Panc1 (cell line): ENCODE data around the gene PEAR1. TPM values are rescaled to one million over a fixed set of nuclear protein-coding genes. Genes with fewer than 3 reads are reported as not detected.
A peak's percentile ranks its signal among the peaks of the same experiment; 100 is the strongest.

ENCODE experiments used
- ATAC-seq: fragments of 200-7000 bp; cut with Tn5 transposase; 2 replicates; pipeline ENCODE4 v1.9.1; 2020; ENCODE audit warnings: mild to moderate bottlenecking, moderate library complexity
- BruUV-seq: library from RNA; stranded (reverse); fragments of 400-500 nt; replicated peaks from 2 replicates; lab custom pipeline; 2021; lab: Mats Ljungman, UMichigan
- CTCF ChIA-PET: fragments of 300-600 bp; sonication (Branson Sonifier 250); formaldehyde crosslinking; loops from one replicate; lab custom pipeline; 2022; ENCODE audit warnings: antibody characterized with exemption; lab: Charles Lee
- POLR2A ChIA-PET: fragments of 300-600 bp; sonication (Branson Sonifier 250); formaldehyde crosslinking; loops from one replicate; lab custom pipeline; 2022; ENCODE audit warnings: antibody characterized with exemption; lab: Charles Lee
- DNase-seq: peaks from one replicate; pipeline ENCODE4 v3.0.0-alpha.2; 2010; ENCODE audit warnings: low read depth, low spot score
- H3K27ac ChIP-seq: 2 replicates; pipeline ENCODE4 v1.5.1; 2011; ENCODE audit warnings: mild to moderate bottlenecking, low read length, inconsistent platforms
- H3K27me3 ChIP-seq: fragments of 200-500 bp; sonication (Bioruptor generic); 2 replicates; pipeline ENCODE4 v1.6.0; 2014; ENCODE audit warnings: low read length, inconsistent platforms; ENCODE audit not compliant: control insufficient read depth, insufficient read depth
- H3K36me3 ChIP-seq: fragments of 200-500 bp; sonication (Bioruptor generic); 2 replicates; pipeline ENCODE4 v1.5.1; 2014; ENCODE audit warnings: inconsistent platforms, mild to moderate bottlenecking, low read length, moderate library complexity; ENCODE audit not compliant: control insufficient read depth, insufficient read depth
- H3K4me1 ChIP-seq: 2 replicates; pipeline ENCODE4 v1.5.1; 2011; ENCODE audit warnings: inconsistent platforms, mild to moderate bottlenecking, low read length, moderate library complexity; ENCODE audit not compliant: control insufficient read depth, insufficient read depth
- H3K4me3 ChIP-seq, 2 experiments: 2 replicates each; pipeline ENCODE4 v1.5.1; 2011 to 2012; ENCODE audit warnings: low read depth in 2 of 2, low read length in 2 of 2, mild to moderate bottlenecking in 2 of 2, inconsistent platforms in 1 of 2, moderate library complexity in 1 of 2
- H3K9me3 ChIP-seq: fragments of 200-500 bp; sonication (Bioruptor generic); 2 replicates; pipeline ENCODE4 v1.5.1; 2014; ENCODE audit warnings: low read depth, mild to moderate bottlenecking, inconsistent platforms, low read length, moderate library complexity; ENCODE audit not compliant: control insufficient read depth, insufficient read depth
- CTCF ChIP-seq: fragments of 450-650 bp; IDR thresholded peaks from 2 replicates; pipeline ENCODE4 v1.5.1; 2017; ENCODE audit warnings: mild to moderate bottlenecking
- POLR2AphosphoS5 ChIP-seq: IDR thresholded peaks from 2 replicates; pipeline ENCODE4 v1.6.1; 2012; ENCODE audit warnings: mild to moderate bottlenecking, low read depth, low read length, moderate library complexity
- REST ChIP-seq, 2 experiments: IDR thresholded peaks; 2 replicates each; pipeline ENCODE4 v1.6.1; 2011 to 2012; ENCODE audit warnings: low read depth in 2 of 2, control low read depth in 1 of 2, low read length in 1 of 2, mild to moderate bottlenecking in 1 of 2, moderate library complexity in 1 of 2; ENCODE audit not compliant: insufficient read depth in 1 of 2
- SIN3A ChIP-seq: IDR thresholded peaks from 2 replicates; pipeline ENCODE4 v1.6.1; 2012; ENCODE audit warnings: low read depth, mild to moderate bottlenecking, low read length, moderate library complexity, borderline replicate concordance; ENCODE audit not compliant: insufficient read depth
- TCF7L2 ChIP-seq: IDR thresholded peaks from 2 replicates; pipeline ENCODE4 v1.6.1; 2011; ENCODE audit warnings: mild to moderate bottlenecking, low read depth, low read length, inconsistent platforms
- in situ Hi-C: cut with HindIII; loops from 2 replicates; pipeline ENCODE4 v1.10.0; 2016; ENCODE audit warnings: low sequenced_read_pairs, low pct_unique_long_range_greater_than_20kb
- intact Hi-C: fragments of 100-400 bp; cut with micrococcal nuclease; formaldehyde crosslinking; loops from one replicate; pipeline ENCODE4 v1.10.0; 2022; ENCODE audit not compliant: unreplicated experiment
- total RNA-seq: library from RNA; stranded (reverse); gene quantifications from one replicate; pipeline ENCODE4 v1.2.1, GENCODE V29; 2021; ENCODE audit not compliant: unreplicated experiment

The PEAR1 gene
- total RNA-seq, 1 experiment from 2014 or later: 16.1 TPM

- no TSS peak for BruUV-seq
- POLR2A ChIA-PET: no interaction called here
- Histone ChIP-seq H3K4me1 (peaks cover 18% of the 10 kb centered on the region), H3K36me3 (no peaks in the 10 kb centered on the region), H3K27ac (no peak overlapping the region), H3K9me3 (no peaks in the 10 kb centered on the region), H3K4me3 (no peak overlapping the region), H3K27me3 (no peaks in the 10 kb centered on the region)
- intact Hi-C loops: loop anchor here (1.0 kb wide), 1 partner anchor 93 kb away; no protein-coding TSS in a partner anchor
- CTCF ChIA-PET: interaction anchor here (0.5 to 3.1 kb wide), 9 partner anchors 9 to 200 kb away, joined by 3 to 15 read pairs (median 4); partner anchors contain the start of gene NTRK1
- TF ChIP-seq POLR2AphosphoS5 (no peak), CTCF (peak; percentile 93)
- ATAC-seq: peak; percentile 39
- in situ Hi-C loops: no loop called here
- peak; percentile 69 for DNase-seq
Measured at GRCh38 chr1:156889802-156890580, 3.5 kb upstream of the PEAR1 start.

- peaks cover 42% of the 10 kb centered on the region for H3K4me1 ChIP-seq
- TF ChIP-seq SIN3A (no peak), TCF7L2 (no peak), POLR2AphosphoS5 (no peak), REST (IDR thresholded peaks at IDR 0.05; ENCODE audit: insufficient read depth in 1 of 2, low read depth in 2 of 2, low read length in 1 of 2) (no peak), CTCF (peak; percentile 95)
- ChIA-PET CTCF (interaction anchor here (0.6 to 1.6 kb wide), 9 partner anchors 21 to 848 kb away, joined by 3 to 11 read pairs (median 5); partner anchors contain the start of genes LRRC71 and SH2D2A), POLR2A (interaction anchor here (0.6 kb wide), 1 partner anchor 196 kb away, joined by 3 read pairs; no protein-coding TSS in a partner anchor)
- intact Hi-C loops: loop anchor here (1.0 kb wide), 1 partner anchor 28 kb away; the partner anchor contains the start of gene LRRC71
- no peaks in the 10 kb centered on the region for H3K36me3 ChIP-seq
- peak overlapping the region; percentile 31 to 62 for H3K4me3 ChIP-seq
- H3K27me3 ChIP-seq: no peaks in the 10 kb centered on the region
- no peaks in the 10 kb centered on the region for H3K9me3 ChIP-seq
- ATAC-seq (peak; percentile 83), DNase-seq (no peak)
- peak overlapping the region; percentile 56; the same call in 1 of the 2 replicates for H3K27ac ChIP-seq
- no TSS peak for BruUV-seq
- in situ Hi-C loops: no loop called here
Measured at GRCh38 chr1:156892190-156893047, 1.1 kb upstream of the PEAR1 start.
